ENCODE measurements around the gene SLC4A2.

GRCh38 chr7:151062399-151063211, 3.2 kb downstream of the SLC4A2 start:
- TF ChIP-seq ZNF335 (tag by site-specific recombination; conservative IDR thresholded peaks at IDR 0.05) (no peak), CTCF (tag by site-specific recombination; IDR thresholded peaks at IDR 0.05) (no peak), ZNF23 (tag by site-specific recombination; IDR thresholded peaks at IDR 0.05; ENCODE audit: borderline replicate concordance) (no peak), BCL11A (tag by site-specific recombination; IDR thresholded peaks at IDR 0.05; ENCODE audit: low read depth) (no peak)
